ENCODE data around the gene FRAT2.

FRAT2 gene

DNA sequence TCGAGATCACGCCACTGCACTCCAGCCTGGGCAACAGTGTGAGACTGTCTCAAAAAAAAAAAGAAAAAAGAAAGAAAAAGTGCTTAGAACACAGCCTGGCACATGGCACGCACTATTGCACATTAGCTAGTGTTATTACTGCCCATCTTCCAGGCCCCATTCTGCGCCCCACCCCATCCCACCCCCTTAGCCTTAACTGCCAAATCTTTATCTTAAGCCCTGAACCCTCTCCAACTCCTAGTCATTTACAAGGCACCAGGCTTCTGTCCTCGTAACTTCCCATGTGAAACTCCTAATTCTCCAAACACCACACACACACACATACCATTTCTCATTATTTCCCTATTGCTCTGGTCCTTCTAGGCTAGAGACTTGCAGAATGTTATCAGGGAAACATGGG, 4.8 kb downstream of the FRAT2 start:
- Histone ChIP-seq H3K4me1 (ENCODE audit: control insufficient read depth, insufficient read depth, low read depth, low read length) (peaks cover 13% of the 10 kb centered on the region), H3K4me2 (ENCODE audit: low read length, poor library complexity, severe bottlenecking) (no peak overlapping the region), H3K9ac (ENCODE audit: low read length) (no peak overlapping the region), H2BK120ac (ENCODE audit: low read depth, low read length) (no peak overlapping the region), H4K91ac (ENCODE audit: low read length) (no peak overlapping the region), H3K14ac (ENCODE audit: low read length in 2 of 2) (no peak overlapping the region), H3K4ac (ENCODE audit: low read depth in 1 of 2, low read length in 2 of 2) (no peak overlapping the region), H3K36me3 (ENCODE audit: control insufficient read depth in 1 of 2, insufficient read depth in 2 of 2, low read depth in 1 of 2, low read length in 2 of 2) (peaks cover 2 to 15% of the 10 kb centered on the region in 2 experiments), H3K27me3 (ENCODE audit: control insufficient read depth in 1 of 2, insufficient read depth in 1 of 2, low read length in 2 of 2) (no peaks in the 10 kb centered on the region), H2BK5ac (ENCODE audit: low read depth, low read length, poor library complexity, severe bottlenecking) (no peak overlapping the region), H4K8ac (ENCODE audit: low read length) (no peak overlapping the region), H2AFZ (ENCODE audit: low read depth, low read length) (no peak overlapping the region), H3K18ac (ENCODE audit: low read depth in 1 of 2, low read length in 2 of 2) (no peak overlapping the region), H2BK15ac (ENCODE audit: low read depth, poor library complexity, severe bottlenecking) (no peak overlapping the region), H2BK12ac (ENCODE audit: low read length in 2 of 2) (no peak overlapping the region), H2AK5ac (ENCODE audit: low read length, severe bottlenecking) (no peak overlapping the region), H3K9me3 (ENCODE audit: control insufficient read depth, low read length) (no peaks in the 10 kb centered on the region), H3K23ac (ENCODE audit: low read length in 2 of 2) (no peak overlapping the region), H3K27ac (ENCODE audit: low read length, poor library complexity, severe bottlenecking) (no peak overlapping the region), H3K4me3 (ENCODE audit: insufficient read depth in 1 of 2, low read depth in 1 of 2, low read length in 2 of 2) (no peak overlapping the region), H3K79me1 (replicated peaks; ENCODE audit: low read length, poor library complexity, severe bottlenecking) (peaks cover 21% of the 10 kb centered on the region)
- DNase-seq, result no peak
- 98% methylated on average over 5 of the region's 5 CpGs for WGBS

- Histone ChIP-seq H3K18ac (ENCODE audit: low read depth in 1 of 2, low read length in 2 of 2) (no peak overlapping the region), H3K14ac (ENCODE audit: low read length in 2 of 2) (no peak overlapping the region), H2BK12ac (ENCODE audit: low read length in 2 of 2) (no peak overlapping the region), H2BK5ac (ENCODE audit: low read depth, low read length, poor library complexity, severe bottlenecking) (no peak overlapping the region), H4K91ac (ENCODE audit: low read length) (no peak overlapping the region), H3K9ac (ENCODE audit: low read length) (no peak overlapping the region), H3K4me2 (ENCODE audit: low read length, poor library complexity, severe bottlenecking) (no peak overlapping the region), H3K23ac (ENCODE audit: low read length in 2 of 2) (no peak overlapping the region), H3K27ac (ENCODE audit: low read length, poor library complexity, severe bottlenecking) (no peak overlapping the region), H3K4ac (ENCODE audit: low read depth in 1 of 2, low read length in 2 of 2) (no peak overlapping the region), H2AK5ac (ENCODE audit: low read length, severe bottlenecking) (no peak overlapping the region), H3K27me3 (ENCODE audit: control insufficient read depth in 1 of 2, insufficient read depth in 1 of 2, low read length in 2 of 2) (no peaks in the 10 kb centered on the region), H3K79me1 (replicated peaks; ENCODE audit: low read length, poor library complexity, severe bottlenecking) (peaks cover 20% of the 10 kb centered on the region), H3K4me1 (ENCODE audit: control insufficient read depth, insufficient read depth, low read depth, low read length) (peaks cover 11% of the 10 kb centered on the region), H4K8ac (ENCODE audit: low read length) (no peak overlapping the region), H3K36me3 (ENCODE audit: control insufficient read depth in 1 of 2, insufficient read depth in 2 of 2, low read depth in 1 of 2, low read length in 2 of 2) (peaks cover 2 to 15% of the 10 kb centered on the region in 2 experiments), H2BK120ac (ENCODE audit: low read depth, low read length) (no peak overlapping the region), H2BK15ac (ENCODE audit: low read depth, poor library complexity, severe bottlenecking) (no peak overlapping the region), H3K4me3 (ENCODE audit: insufficient read depth in 1 of 2, low read depth in 1 of 2, low read length in 2 of 2) (no peak overlapping the region), H3K9me3 (ENCODE audit: control insufficient read depth, low read length) (no peaks in the 10 kb centered on the region), H2AFZ (ENCODE audit: low read depth, low read length) (no peak overlapping the region)
- 94% methylated on average over 3 of the region's 3 CpGs for WGBS
- DNase-seq, result no peak
These were observed 5.7 kb downstream of the FRAT2 start for GRCh38 chr10:97328646-97329453.

DNA sequence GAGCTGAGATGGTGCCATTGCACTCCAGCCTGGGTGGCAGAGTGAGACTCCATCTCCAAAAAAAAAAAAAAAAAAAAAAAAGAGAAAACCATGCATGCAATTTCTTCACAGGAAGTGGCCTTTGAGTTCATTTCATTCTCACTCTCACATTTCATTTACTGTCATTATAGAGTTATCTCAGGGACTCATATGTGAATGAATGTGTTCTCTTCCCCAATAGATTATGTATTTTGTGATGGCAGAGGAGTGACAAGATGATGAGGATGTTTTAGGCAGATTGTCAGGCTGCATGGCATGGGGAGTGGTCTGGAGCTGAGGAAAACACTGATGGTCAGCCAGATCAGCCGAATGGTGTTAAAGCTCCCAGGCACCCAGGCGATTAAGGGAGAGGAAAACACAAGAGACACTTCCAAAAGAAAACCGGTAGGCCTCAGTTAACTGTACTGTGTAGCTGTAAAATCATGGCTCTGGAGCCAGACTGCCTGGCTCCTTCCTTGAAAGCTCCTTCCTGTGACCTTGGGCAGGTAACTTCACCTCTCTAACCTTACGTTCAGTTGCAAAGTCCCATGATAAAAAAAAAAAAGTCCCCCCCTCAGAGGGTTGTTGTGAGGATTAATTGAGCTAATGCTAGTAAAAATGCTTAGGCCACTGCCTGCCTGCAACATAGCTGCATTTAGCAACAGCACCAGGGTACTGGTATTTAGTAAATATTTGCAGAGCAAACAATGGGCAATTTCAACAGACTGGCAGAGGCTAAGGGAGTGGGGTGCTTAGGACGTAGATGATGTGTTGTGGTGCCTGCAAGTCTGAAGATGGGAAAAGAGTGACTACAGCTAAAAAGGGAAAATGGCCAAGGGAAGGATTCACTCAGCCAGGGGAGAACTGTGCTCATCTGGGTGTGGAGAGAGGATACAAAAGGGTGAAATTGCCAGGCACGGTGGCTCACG, 6.9 kb downstream of the FRAT2 start:
- 78% methylated on average over 6 of the region's 7 CpGs for WGBS
- Histone ChIP-seq H3K9ac (ENCODE audit: low read length) (no peak overlapping the region), H3K9me3 (ENCODE audit: control insufficient read depth, low read length) (no peaks in the 10 kb centered on the region)

DNA sequence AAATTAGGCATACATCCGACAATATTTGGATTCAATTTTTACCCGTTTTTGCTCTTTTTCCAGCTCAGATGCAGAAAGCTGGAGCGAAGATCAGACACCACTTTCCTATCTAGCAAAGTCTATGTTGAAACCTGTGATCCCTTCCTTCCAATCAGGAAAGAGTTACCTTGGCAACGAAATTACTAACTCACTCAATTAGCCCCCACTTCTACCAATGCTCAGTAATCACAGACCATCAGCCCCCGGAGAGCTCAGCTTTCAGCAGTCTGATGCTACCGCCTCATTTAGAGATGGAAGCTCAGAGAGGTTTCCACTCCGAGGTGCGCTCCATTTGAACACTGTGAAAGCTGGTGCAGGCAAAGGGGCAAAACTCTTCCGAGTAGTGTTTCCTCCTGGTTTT, 8.8 kb downstream of the FRAT2 start:
- peaks cover 7% of the 10 kb centered on the region for H3K79me1 ChIP-seq (replicated peaks; ENCODE audit: low read length, poor library complexity, severe bottlenecking)

More for the DNA sequence above, 6.9 kb downstream of the FRAT2 start:
- no peak overlapping the region for H3K27ac ChIP-seq (ENCODE audit: low read length, poor library complexity, severe bottlenecking)
- H2BK12ac ChIP-seq (ENCODE audit: low read length in 2 of 2), result no peak overlapping the region
- H3K36me3 ChIP-seq (ENCODE audit: control insufficient read depth in 1 of 2, insufficient read depth in 2 of 2, low read depth in 1 of 2, low read length in 2 of 2), result peaks cover 2 to 15% of the 10 kb centered on the region in 2 experiments
- no peak overlapping the region for H2BK120ac ChIP-seq (ENCODE audit: low read depth, low read length)
- no peak overlapping the region for H3K4ac ChIP-seq (ENCODE audit: low read depth in 1 of 2, low read length in 2 of 2)
- no peak overlapping the region for H4K91ac ChIP-seq (ENCODE audit: low read length)
- no peak overlapping the region for H4K8ac ChIP-seq (ENCODE audit: low read length)
- no peak for DNase-seq
- no peak overlapping the region for H3K4me3 ChIP-seq (ENCODE audit: insufficient read depth in 1 of 2, low read depth in 1 of 2, low read length in 2 of 2)
- no peak overlapping the region for H2AK5ac ChIP-seq (ENCODE audit: low read length, severe bottlenecking)
- H2AFZ ChIP-seq (ENCODE audit: low read depth, low read length), result no peak overlapping the region
- H3K79me1 ChIP-seq (replicated peaks; ENCODE audit: low read length, poor library complexity, severe bottlenecking), result peaks cover 20% of the 10 kb centered on the region
- no peak overlapping the region for H3K23ac ChIP-seq (ENCODE audit: low read length in 2 of 2)
- H3K4me2 ChIP-seq (ENCODE audit: low read length, poor library complexity, severe bottlenecking), result no peak overlapping the region
- no peak overlapping the region for H3K14ac ChIP-seq (ENCODE audit: low read length in 2 of 2)
- peaks cover 7% of the 10 kb centered on the region for H3K4me1 ChIP-seq (ENCODE audit: control insufficient read depth, insufficient read depth, low read depth, low read length)
- H2BK5ac ChIP-seq (ENCODE audit: low read depth, low read length, poor library complexity, severe bottlenecking), result no peak overlapping the region
- no peak overlapping the region for H2BK15ac ChIP-seq (ENCODE audit: low read depth, poor library complexity, severe bottlenecking)
- H3K18ac ChIP-seq (ENCODE audit: low read depth in 1 of 2, low read length in 2 of 2), result no peak overlapping the region
- H3K27me3 ChIP-seq (ENCODE audit: control insufficient read depth in 1 of 2, insufficient read depth in 1 of 2, low read length in 2 of 2), result peaks cover 0 to 10% of the 10 kb centered on the region in 2 experiments

More for the DNA sequence above, 8.8 kb downstream of the FRAT2 start:
- Histone ChIP-seq H4K8ac (ENCODE audit: low read length) (no peak overlapping the region), H3K23ac (ENCODE audit: low read length in 2 of 2) (no peak overlapping the region), H2BK15ac (ENCODE audit: low read depth, poor library complexity, severe bottlenecking) (no peak overlapping the region), H2BK5ac (ENCODE audit: low read depth, low read length, poor library complexity, severe bottlenecking) (no peak overlapping the region), H3K9me3 (ENCODE audit: control insufficient read depth, low read length) (no peaks in the 10 kb centered on the region), H3K9ac (ENCODE audit: low read length) (no peak overlapping the region), H3K18ac (ENCODE audit: low read depth in 1 of 2, low read length in 2 of 2) (no peak overlapping the region), H3K36me3 (ENCODE audit: control insufficient read depth in 1 of 2, insufficient read depth in 2 of 2, low read depth in 1 of 2, low read length in 2 of 2) (peaks cover 2 to 15% of the 10 kb centered on the region in 2 experiments), H3K4me1 (ENCODE audit: control insufficient read depth, insufficient read depth, low read depth, low read length) (peaks cover 6% of the 10 kb centered on the region), H4K91ac (ENCODE audit: low read length) (no peak overlapping the region), H3K4me3 (ENCODE audit: insufficient read depth in 1 of 2, low read depth in 1 of 2, low read length in 2 of 2) (no peak overlapping the region), H3K4ac (ENCODE audit: low read depth in 1 of 2, low read length in 2 of 2) (no peak overlapping the region), H3K4me2 (ENCODE audit: low read length, poor library complexity, severe bottlenecking) (no peak overlapping the region), H2BK12ac (ENCODE audit: low read length in 2 of 2) (no peak overlapping the region), H2AFZ (ENCODE audit: low read depth, low read length) (no peak overlapping the region), H3K14ac (ENCODE audit: low read length in 2 of 2) (no peak overlapping the region), H3K27ac (ENCODE audit: low read length, poor library complexity, severe bottlenecking) (no peak overlapping the region), H2AK5ac (ENCODE audit: low read length, severe bottlenecking) (no peak overlapping the region), H2BK120ac (ENCODE audit: low read depth, low read length) (no peak overlapping the region), H3K27me3 (ENCODE audit: control insufficient read depth in 1 of 2, insufficient read depth in 1 of 2, low read length in 2 of 2) (peaks cover 0 to 29% of the 10 kb centered on the region in 2 experiments)
- WGBS, result 74% methylated on average over 8 of the region's 9 CpGs
- no peak for DNase-seq
